Large intestine (tissue), 3 donors: ENCODE measurements around the gene KIAA1549. TPM values are rescaled to one million over a fixed set of nuclear protein-coding genes. Genes with fewer than 3 reads are reported as not detected.
"Not testable (repeated sequence)": the region's sequence is repeated elsewhere in the genome, so short reads cannot be mapped to it uniquely, and the experiment has no call there.

Source experiments
- DNase-seq, 2 donors: peaks; one replicate each; pipeline versions ENCODE4 v3.0.0 to v3.0.0-alpha.2; 2013
- H3K27ac ChIP-seq: one replicate; pipeline ENCODE4 v1.5.1; 2013; ENCODE audit warnings: low read length
- H3K27me3 ChIP-seq: 2 replicates; pipeline ENCODE4 v1.6.1; 2013; ENCODE audit warnings: low read length; ENCODE audit not compliant: control insufficient read depth, insufficient read depth
- H3K36me3 ChIP-seq: 2 replicates; pipeline ENCODE4 v1.6.1; 2013; ENCODE audit warnings: low read length; ENCODE audit not compliant: control insufficient read depth, insufficient read depth
- H3K4me1 ChIP-seq: one replicate; pipeline ENCODE4 v1.6.1; 2013; ENCODE audit warnings: low read length; ENCODE audit not compliant: control insufficient read depth, insufficient read depth
- H3K4me3 ChIP-seq: one replicate; pipeline ENCODE4 v1.5.1; 2013; ENCODE audit warnings: low read length
- H3K9me3 ChIP-seq: one replicate; pipeline ENCODE4 v1.6.1; 2013; ENCODE audit warnings: mild to moderate bottlenecking, low read depth, low read length, moderate library complexity; ENCODE audit not compliant: control insufficient read depth
- WGBS: methylation state at CpG from one replicate; pipeline ENCODE4 v1.1.5; 2013; ENCODE audit warnings: low lambda C conversion rate; ENCODE audit not compliant: insufficient coverage; 5-methylcytosine and 5-hydroxymethylcytosine counted together
- polyA plus RNA-seq: library from polyadenylated mRNA; unstranded; fragments of 120-200 nt; gene quantifications from one replicate; pipeline ENCODE4 v1.2.1, GENCODE V29; 2013

Gene KIAA1549
- polyA plus RNA-seq, 1 donor, result 3.9 TPM

DNA sequence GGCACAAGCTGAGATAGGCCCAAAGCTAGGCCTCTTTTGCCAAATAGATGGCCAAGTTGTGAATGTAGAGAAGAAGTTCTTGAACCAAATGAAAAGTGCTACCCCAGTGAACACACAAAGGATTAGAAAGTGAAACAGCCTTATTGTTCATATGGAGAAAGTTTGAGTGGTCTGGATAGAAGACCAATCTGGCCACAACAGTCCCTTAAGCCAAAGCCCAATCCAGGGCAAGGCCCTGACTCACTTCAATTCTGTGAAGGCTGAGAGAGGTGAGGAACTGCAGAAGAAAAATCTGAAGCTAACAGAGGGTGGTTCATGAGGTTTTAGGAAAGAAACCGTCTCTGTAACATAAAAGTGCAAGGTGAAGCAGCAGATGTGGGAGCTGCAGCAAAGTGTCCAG, 164.5 kb downstream of the KIAA1549 start:
- Histone ChIP-seq H3K36me3 (no peaks in the 10 kb centered on the region), H3K9me3 (no peaks in the 10 kb centered on the region), H3K4me1 (no peaks in the 10 kb centered on the region), H3K27ac (no peak overlapping the region), H3K4me3 (no peak overlapping the region), H3K27me3 (no peaks in the 10 kb centered on the region)
- no peak for DNase-seq
- WGBS, result no CpG with 5 or more reads among the region's 1 CpG

DNA sequence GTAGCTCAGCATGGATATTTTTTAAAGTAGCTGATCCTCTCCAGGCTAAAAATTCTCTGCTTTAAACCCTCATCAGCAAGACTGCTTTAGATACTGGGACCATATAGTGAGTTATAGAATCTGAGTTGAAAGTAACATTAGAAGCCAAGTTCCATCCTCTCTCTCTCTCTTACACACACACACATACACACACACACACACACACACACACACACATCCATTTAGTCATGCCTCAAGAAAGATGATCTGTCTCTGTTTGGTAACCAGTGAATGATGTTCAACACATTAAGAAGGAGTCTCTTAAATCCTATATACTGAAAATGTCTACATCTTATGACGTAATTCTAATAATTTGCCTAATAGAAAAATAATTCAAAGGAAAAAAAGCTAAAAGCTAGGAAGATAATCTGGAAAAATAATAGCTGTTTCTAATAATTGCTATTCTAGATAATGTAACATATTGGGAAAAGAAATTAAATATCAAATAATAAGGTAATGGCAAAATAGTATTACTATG, 166.3 kb downstream of the KIAA1549 start:
- Histone ChIP-seq H3K9me3 (no peaks in the 10 kb centered on the region), H3K36me3 (no peaks in the 10 kb centered on the region), H3K27ac (no peak overlapping the region), H3K27me3 (no peaks in the 10 kb centered on the region), H3K4me3 (no peak overlapping the region), H3K4me1 (no peaks in the 10 kb centered on the region)
- no peak for DNase-seq
- 94% methylated on average over 1 of the region's 1 CpG for WGBS

DNA sequence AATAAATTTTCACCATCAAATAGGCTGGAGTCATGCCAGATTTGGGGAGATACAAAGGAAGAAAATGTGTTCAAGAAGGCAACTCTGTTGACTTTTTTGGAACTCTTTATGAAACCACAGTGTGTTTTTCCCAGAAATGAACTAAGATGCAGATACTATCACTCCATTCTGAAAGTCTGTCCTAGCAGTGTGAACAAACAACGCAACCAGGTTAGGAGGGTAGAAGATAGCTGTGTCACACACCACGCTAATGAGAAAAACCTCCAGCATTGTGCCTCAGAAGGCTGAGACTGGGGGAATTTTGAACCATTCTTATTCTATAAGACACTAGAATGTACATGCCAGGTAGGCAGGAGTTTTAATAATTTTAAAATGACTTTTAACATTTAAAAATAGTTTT, 167.2 kb downstream of the KIAA1549 start:
- Histone ChIP-seq H3K4me3 (no peak overlapping the region), H3K9me3 (no peaks in the 10 kb centered on the region)
- 60% methylated on average over 1 of the region's 2 CpGs for WGBS

DNA sequence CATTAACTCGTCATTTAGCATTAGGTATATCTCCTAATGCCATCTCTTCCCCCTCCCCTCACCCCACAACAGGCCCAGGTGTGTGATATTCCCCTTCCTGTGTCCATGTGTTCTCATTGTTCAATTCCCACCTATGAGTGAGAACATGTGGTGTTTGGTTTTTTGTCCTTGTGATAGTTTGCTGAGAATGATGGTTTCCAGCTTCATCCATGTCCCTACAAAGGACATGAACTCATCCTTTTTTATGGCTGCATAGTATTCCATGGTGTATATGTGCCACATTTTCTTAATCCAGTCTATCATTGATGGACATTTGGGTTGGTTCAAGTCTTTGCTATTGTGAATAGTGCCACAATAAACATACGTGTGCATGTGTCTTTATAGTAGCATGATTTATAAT, 169.9 kb downstream of the KIAA1549 start:
- WGBS, result no CpG with 5 or more reads among the region's 2 CpGs
- H3K36me3 ChIP-seq, H3K9me3 ChIP-seq, H3K4me1 ChIP-seq, H3K4me3 ChIP-seq, DNase-seq, H3K27ac ChIP-seq, H3K27me3 ChIP-seq: not testable (repeated sequence)

More for the DNA sequence above, 167.2 kb downstream of the KIAA1549 start:
- Histone ChIP-seq H3K4me1 (no peaks in the 10 kb centered on the region), H3K36me3 (no peaks in the 10 kb centered on the region), H3K27me3 (no peaks in the 10 kb centered on the region), H3K27ac (no peak overlapping the region)
- no peak for DNase-seq

DNA sequence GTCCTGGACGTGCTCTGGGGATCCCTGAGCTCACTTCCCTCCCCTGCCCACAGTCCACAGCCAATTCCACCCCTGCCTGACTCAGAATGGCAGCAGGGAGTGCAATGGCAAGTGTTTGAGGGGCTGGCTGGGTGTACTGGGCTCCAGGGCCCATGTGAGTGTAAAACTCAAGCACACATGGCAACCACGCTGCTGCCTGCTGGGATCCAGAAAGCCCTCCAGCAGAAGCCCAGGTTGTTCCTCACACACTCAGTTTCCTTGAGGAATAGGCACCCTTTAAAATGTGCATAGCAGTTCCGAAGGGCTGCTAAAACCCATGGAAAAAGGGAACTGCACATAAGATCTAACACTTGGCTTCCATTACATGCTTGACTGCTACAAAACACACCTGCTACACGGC, 171.8 kb downstream of the KIAA1549 start:
- H3K27ac ChIP-seq, result no peak overlapping the region
- H3K36me3 ChIP-seq, result no peaks in the 10 kb centered on the region
- H3K4me1 ChIP-seq, result no peaks in the 10 kb centered on the region
- H3K4me3 ChIP-seq, result no peak overlapping the region
- DNase-seq, result no peak
- H3K9me3 ChIP-seq, result no peaks in the 10 kb centered on the region
- WGBS, result 88% methylated on average over 1 of the region's 4 CpGs
- H3K27me3 ChIP-seq, result no peaks in the 10 kb centered on the region

DNA sequence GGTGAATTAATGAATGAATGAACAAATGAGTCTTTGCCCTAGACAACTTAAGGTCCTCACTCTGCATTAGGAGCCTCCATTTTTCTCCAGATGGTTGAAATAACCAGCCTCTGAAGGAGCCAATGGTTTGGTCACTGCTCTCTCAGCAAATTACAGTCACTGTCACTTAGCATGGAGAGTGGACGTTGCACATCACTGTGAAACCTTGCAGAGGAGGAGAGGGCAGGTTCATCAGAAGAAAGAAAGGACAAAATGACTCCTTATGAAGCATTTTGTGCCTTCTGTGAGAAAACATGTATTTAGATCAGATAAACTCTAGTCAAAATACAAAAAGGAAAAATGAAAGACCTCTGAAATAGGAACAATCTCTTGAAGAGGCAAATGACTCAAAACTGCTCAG, 176.6 kb downstream of the KIAA1549 start:
- no peak overlapping the region for H3K4me3 ChIP-seq
- peaks cover 2% of the 10 kb centered on the region for H3K4me1 ChIP-seq
- no peaks in the 10 kb centered on the region for H3K36me3 ChIP-seq
- DNase-seq, result no peak
- no CpG with 5 or more reads among the region's 1 CpG for WGBS
- no peak overlapping the region for H3K27ac ChIP-seq
- H3K9me3 ChIP-seq, result no peaks in the 10 kb centered on the region
- H3K27me3 ChIP-seq, result peaks cover 2% of the 10 kb centered on the region

DNA sequence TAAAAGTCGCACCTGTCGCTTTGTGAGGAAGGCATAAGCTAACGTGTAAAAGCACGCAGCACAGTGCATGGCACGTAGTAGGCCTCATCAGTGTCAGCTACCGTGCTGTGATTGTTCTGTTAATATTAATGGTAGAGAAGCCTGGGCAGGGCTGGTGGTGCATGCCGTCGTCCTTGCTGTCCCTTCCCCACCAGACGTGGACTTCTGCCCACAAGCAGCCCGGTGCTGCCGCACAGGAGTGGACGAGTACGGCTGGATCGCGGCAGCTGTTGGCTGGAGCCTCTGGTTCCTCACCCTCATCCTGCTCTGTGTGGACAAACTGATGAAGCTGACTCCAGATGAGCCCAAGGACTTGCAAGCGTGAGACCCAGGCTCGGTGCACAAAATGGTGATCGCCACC, 178.5 kb downstream of the KIAA1549 start:
- WGBS, result no CpG with 5 or more reads among the region's 18 CpGs
- no peak overlapping the region for H3K27ac ChIP-seq
- H3K4me1 ChIP-seq, result peaks cover 2% of the 10 kb centered on the region
- no peaks in the 10 kb centered on the region for H3K36me3 ChIP-seq
- H3K27me3 ChIP-seq, result peaks cover 2% of the 10 kb centered on the region
- no peak overlapping the region for H3K4me3 ChIP-seq
- no peaks in the 10 kb centered on the region for H3K9me3 ChIP-seq
- DNase-seq, result no peak

DNA sequence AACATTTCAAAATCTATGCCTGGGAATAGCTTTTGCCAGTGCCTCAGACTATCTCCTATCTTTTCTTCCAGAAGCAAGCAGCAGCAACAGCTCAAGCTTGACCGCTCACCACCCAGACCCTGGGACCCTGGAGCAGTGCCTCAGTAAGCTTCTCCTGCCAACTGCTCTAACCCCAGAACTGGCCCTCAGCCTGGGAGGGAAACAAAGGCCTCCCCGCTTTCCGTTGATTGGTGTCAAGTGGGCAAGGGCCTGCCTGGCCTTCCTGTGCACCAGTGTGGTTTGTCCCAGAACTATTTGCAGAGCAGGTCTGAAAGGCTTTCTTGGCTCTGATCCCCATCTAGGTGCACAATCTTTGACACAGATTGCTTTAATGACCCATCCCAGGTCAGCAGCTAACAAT, 179.9 kb downstream of the KIAA1549 start:
- no peak for DNase-seq
- Histone ChIP-seq H3K36me3 (no peaks in the 10 kb centered on the region), H3K27me3 (peaks cover 2% of the 10 kb centered on the region), H3K4me3 (no peak overlapping the region), H3K27ac (no peak overlapping the region), H3K4me1 (peaks cover 2% of the 10 kb centered on the region), H3K9me3 (no peaks in the 10 kb centered on the region)
- WGBS, result no CpG with 5 or more reads among the region's 3 CpGs

DNA sequence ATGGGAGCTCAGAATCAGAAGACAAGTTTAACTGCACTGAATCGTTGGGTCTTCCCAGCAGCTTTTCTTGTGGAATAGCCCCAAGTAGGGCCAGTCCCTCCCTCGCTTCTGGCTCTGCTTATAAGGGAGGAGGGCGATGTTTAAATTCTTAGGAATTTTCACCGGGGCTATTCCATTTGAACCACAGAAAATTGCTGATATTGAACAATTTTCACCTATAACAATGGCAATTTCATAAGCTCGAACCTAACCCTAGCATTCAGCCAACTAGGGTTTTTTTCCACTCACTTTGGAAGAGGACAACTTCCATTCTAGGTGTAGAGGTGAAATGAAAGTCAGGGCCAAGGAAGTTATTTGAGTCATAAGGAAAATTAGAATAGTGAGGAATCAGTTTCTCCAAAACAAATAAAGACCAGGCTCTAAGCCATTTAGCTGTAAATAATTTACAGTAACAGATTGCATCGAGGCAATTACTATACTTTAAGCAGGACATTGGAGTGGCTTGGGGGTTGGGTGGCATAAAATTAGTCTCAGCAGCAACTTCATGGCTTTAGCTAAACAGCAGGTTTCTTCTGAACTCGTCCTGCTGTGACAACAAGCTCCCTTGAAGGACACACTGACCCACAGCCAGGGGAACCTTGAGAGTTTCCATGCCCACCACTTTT, 181.7 kb downstream of the KIAA1549 start:
- no peak overlapping the region for H3K4me3 ChIP-seq
- DNase-seq, result peak in 1 of 2 donors; percentile 35
- H3K27me3 ChIP-seq, result peaks cover 2% of the 10 kb centered on the region
- peaks cover 2% of the 10 kb centered on the region for H3K4me1 ChIP-seq
- H3K36me3 ChIP-seq, result no peaks in the 10 kb centered on the region
- WGBS, result 100% methylated on average over 1 of the region's 7 CpGs
- H3K27ac ChIP-seq, result no peak overlapping the region
- no peaks in the 10 kb centered on the region for H3K9me3 ChIP-seq

DNA sequence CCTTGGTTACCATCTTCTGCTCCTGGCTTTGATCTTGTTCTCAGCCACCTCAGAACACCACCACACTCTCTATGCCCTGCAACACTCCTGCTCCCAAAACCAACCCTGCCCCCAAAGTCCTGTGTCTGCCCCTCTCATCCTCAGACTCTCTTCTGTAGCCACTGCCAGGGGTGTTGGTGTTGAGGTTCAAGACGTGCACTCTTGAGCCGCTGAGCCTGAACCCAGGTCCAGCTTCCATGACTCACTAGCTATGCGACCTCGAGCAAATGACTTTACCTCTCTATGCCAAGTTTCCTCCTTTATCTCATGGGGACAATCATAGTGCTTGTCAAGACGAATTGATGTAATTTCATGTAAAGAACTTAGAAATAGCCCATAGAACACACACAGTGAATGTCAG, 182.4 kb downstream of the KIAA1549 start:
- no peak overlapping the region for H3K27ac ChIP-seq
- 58% methylated on average over 2 of the region's 5 CpGs for WGBS
- no peaks in the 10 kb centered on the region for H3K36me3 ChIP-seq
- DNase-seq, result no peak
- H3K9me3 ChIP-seq, result no peaks in the 10 kb centered on the region
- H3K4me1 ChIP-seq, result peaks cover 2% of the 10 kb centered on the region
- H3K27me3 ChIP-seq, result no peaks in the 10 kb centered on the region
- H3K4me3 ChIP-seq, result no peak overlapping the region

DNA sequence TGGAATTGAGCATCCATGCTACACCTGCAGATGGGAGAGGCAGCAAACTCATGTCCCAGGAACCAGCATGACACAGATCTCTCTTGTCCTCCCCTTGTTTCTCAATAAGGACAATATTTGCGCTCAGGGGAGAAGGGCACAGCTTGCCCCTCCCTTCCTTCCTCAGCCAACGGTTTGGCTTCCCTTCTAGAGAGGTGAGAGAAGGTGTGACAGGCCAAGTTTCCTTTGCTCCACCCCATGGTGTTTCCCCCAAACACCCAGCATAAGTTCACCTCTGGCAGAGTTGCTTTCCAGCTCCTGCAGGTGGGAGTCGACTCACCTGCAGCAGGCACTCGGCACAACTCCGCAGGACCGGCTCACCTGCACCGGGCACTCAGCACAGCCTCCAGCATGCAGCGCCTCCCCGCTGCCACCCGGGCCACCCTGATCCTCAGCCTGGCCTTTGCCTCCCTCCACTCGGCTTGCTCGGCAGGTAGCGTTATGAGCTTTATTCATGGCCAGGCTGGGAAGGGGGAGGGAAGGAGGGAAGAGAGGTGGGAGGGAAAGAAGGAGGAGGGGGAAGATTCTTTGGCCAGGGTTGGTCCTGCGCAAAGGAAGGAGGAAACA, 183.4 kb downstream of the KIAA1549 start, which contains the start of the genes ATP6V0A4 and TMEM213:
ATP6V0A4 (minus strand) TSS at position 482 of the 606 bp plus-strand sequence. CDS start 26,949 bp downstream, outside the sequence.
TMEM213 (plus strand) TSS at position 280 of the 606 bp plus-strand sequence; CDS start at position 391, 111 bp downstream.
- Histone ChIP-seq H3K4me3 (no peak within 1 kb of the TSS), H3K9me3 (no peaks in the 10 kb centered on the region), H3K27ac (no peak within 1 kb of the TSS), H3K27me3 (no peaks in the 10 kb centered on the region), H3K4me1 (peaks cover 2% of the 10 kb centered on the region), H3K36me3 (no peaks in the 10 kb centered on the region)
- WGBS, result no CpG with 5 or more reads among the region's 14 CpGs
- DNase-seq, result peak in 1 of 2 donors; percentile 26
